Cardiac fibroblast (primary cell): ENCODE measurements around the gene PAM.

Source experiments
- DNase-seq, 2 donors: peaks; one replicate each; pipeline versions ENCODE4 v3.0.0 to v3.0.0-alpha.2; 2010; ENCODE audit warnings: low read depth in 2 of 2
- H3K4me3 ChIP-seq, 2 donors: replicated peaks in 1 of 2; 1 replicate in 1 of 2; 2 replicates in 1 of 2; pipeline ENCODE4 v1.5.1; 2011; ENCODE audit warnings: low read depth in 2 of 2, low read length in 2 of 2, mild to moderate bottlenecking in 2 of 2, moderate library complexity in 1 of 2
- CTCF ChIP-seq: IDR thresholded peaks from one replicate; pipeline ENCODE4 v1.5.1; 2011; ENCODE audit warnings: low read depth, mild to moderate bottlenecking, low read length, inconsistent platforms

PAM gene

GRCh38 chr5:102754767-102755431 lies at the start of gene PAM:
Gene PAM (plus strand): TSS chr5:102755305. CDS start chr5:102866196, 110,891 bp downstream.
- TF ChIP-seq CTCF, result no peak
- peak; percentile 65 to 74 for DNase-seq
- peak within 1 kb of the TSS; percentile 88 to 92 for H3K4me3 ChIP-seq

DNA sequence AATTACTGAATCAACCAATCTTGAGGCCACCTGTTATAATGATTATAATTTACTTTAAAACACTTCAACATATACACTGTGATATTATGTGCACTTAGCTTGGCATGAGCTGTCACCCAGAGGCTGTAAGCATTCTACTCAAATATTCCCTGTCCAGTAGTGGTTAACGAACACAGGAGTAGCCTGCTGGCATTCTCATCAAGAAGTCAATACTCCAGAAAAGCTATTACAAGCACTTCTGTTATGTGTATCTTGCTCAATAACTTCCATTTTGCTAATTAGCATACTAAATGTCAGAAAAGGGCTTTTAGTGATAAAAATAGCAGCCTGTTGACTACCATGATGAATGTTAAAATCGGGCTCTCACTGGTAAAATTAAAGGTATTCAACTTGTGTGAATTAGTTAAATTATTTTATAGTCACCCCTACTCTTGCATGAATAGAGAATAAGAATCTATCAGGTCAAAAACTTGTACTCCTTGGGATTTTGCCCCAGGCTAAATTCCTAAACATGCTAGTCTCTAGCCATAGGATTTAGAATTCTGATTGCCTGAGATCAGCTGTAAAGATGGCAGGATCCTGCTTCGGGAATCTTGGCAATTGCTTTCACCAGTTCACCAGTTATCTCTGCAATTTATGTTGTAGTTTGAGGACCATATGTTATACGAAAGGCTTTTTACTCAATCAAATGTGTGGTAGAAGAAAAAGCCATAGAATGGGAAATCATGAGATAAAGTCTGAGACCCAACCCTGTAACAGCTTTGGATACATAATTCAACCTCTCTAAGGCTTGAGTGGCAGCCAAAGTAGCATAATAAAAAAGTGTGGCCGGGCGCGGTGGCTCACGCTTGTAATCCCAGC lies 43.4 kb upstream of the PAM start:
- H3K4me3 ChIP-seq, result no peak overlapping the region
- DNase-seq, result no peak
- no peak for TF ChIP-seq CTCF

- no peak for DNase-seq
- no peak overlapping the region for H3K4me3 ChIP-seq
- no peak for TF ChIP-seq CTCF
Observed at GRCh38 chr5:102713278-102713677, 41.8 kb upstream of the PAM start.

DNA sequence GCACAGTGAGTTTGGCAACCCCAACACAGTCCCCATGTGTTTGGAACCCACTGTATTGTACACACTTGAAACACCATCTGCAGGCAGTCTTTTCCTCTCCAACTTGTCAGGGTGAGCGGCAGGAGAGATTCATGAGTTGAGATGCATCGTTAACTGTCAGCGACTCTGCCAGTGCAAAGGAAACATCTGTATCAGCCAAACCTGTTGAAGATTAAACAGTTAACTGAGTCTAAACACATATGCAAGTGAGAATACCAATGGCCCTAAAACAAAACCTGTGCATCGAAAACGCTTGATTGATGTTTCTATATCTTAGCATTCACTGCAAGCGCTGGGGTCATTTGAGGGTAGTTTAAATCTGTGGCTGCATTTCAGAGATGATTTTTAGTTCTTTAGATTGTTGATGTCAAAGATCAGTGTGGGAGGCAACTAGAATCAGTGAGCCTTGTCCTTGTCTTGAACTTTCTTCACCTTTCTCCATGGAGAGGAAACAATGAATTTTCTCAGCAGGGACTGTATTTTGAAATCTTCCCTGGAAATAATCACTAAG lies 41.3 kb upstream of the PAM start:
- H3K4me3 ChIP-seq, result no peak overlapping the region
- TF ChIP-seq CTCF, result no peak
- DNase-seq, result peak in 1 of 2 donors; percentile 23

DNA sequence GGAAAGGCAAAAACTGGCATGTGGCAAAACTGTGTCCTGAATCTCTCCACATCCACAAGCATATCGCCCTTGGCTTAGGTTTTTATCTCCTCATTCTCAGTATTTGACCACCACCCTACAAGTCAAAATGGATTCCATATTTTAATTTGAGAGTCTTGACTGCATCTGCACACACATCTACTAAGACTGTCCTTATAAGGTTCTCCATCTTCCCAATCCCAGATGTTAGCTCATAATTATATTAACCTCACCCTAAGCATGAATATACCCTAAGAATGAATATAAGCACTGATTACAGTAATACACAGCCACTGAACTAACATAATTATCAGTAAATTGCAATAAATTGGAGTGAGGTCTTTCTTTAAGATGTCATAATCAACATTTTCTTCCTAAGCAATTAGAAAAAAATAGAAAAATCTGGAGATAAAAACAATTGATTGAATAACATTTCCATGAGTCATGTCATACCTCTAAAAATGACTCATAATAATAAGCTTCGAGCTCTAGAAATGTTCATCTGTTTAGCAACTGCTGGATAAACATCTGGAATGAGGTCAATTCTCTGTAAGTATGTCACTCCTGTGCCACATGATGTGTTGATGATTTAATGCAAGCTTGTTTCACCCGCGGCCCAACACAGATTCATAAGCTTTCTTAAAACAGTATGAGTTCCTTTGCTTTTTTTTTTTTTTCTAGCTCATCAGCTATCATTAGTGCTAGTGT lies 39.9 kb upstream of the PAM start:
- DNase-seq, result peak; percentile 72 to 96
- no peak overlapping the region for H3K4me3 ChIP-seq
- TF ChIP-seq CTCF, result no peak

GRCh38 chr5:102716017-102716416 lies 39.1 kb upstream of the PAM start:
- no peak for TF ChIP-seq CTCF
- no peak for DNase-seq
- no peak overlapping the region for H3K4me3 ChIP-seq
